B cell (primary cell): ENCODE data around the gene UBE2F.

Experiments used
- CTCF ChIP-seq: fragments of 200-600 bp; IDR thresholded peaks from one replicate; pipeline ENCODE4 v1.8.0; 2022; ENCODE audit warnings: antibody characterized with exemption, mild to moderate bottlenecking
- EZH2 ChIP-seq: IDR thresholded peaks from 2 replicates; pipeline ENCODE4 v1.6.1; 2012; ENCODE audit warnings: borderline replicate concordance, low read depth, mild to moderate bottlenecking, moderate library complexity, low read length; ENCODE audit not compliant: insufficient read depth, poor library complexity, severe bottlenecking

GRCh38 chr2:238046725-238047270 lies 80.0 kb downstream of the UBE2F start:
- TF ChIP-seq CTCF (no peak), EZH2 (no peak)
